Endothelial cell of umbilical vein (primary cell): ENCODE data around the gene NPM1. TPM values are rescaled to one million over a fixed set of nuclear protein-coding genes. Genes with fewer than 3 reads are reported as not detected.

Experiments
- BruUV-seq: library from RNA; stranded (reverse); fragments of 400-500 nt; replicated peaks from 2 replicates; lab custom pipeline; 2021; lab: Mats Ljungman, UMichigan
- CTCF ChIA-PET: fragments of 300-600, 350-600 bp; sonication (Branson Sonifier 250); formaldehyde crosslinking; loops from one replicate; lab custom pipeline; 2021; ENCODE audit warnings: antibody characterized with exemption, inconsistent platforms; lab: Charles Lee
- POLR2A ChIA-PET: fragments of 300-600, 350-600 bp; sonication (Branson Sonifier 250); formaldehyde crosslinking; loops from one replicate; lab custom pipeline; 2021; ENCODE audit warnings: antibody characterized with exemption, inconsistent platforms; lab: Charles Lee
- DNase-seq: peaks from one replicate; pipeline ENCODE4 v3.0.0-alpha.2; 2011; ENCODE audit warnings: low read depth, low spot score
- FAIRE-seq: peaks from 2 replicates; lab custom pipeline; 2011; peaks lifted over from hg19 to GRCh38; lab: Jason Lieb, UNC
- H2AFZ ChIP-seq: 2 replicates; pipeline ENCODE4 v1.6.0; 2012; ENCODE audit warnings: low read depth, low read length, control low read depth, inconsistent platforms
- H3K27ac ChIP-seq: 2 replicates; pipeline ENCODE4 v1.5.1; 2011; ENCODE audit warnings: low read depth, mild to moderate bottlenecking, control low read depth, low read length, moderate library complexity; ENCODE audit not compliant: insufficient read depth
- H3K27me3 ChIP-seq, 2 experiments: 2 replicates each; pipeline versions ENCODE4 v1.6.0 to v1.6.1; 2011; ENCODE audit warnings: low read length in 2 of 2, mixed read lengths in 1 of 2; ENCODE audit not compliant: control insufficient read depth in 2 of 2, insufficient read depth in 2 of 2
- H3K36me3 ChIP-seq, 2 experiments: 2 replicates in 1 of 2; 3 replicates in 1 of 2; pipeline ENCODE4 v1.5.1; 2011; ENCODE audit warnings: low read length in 2 of 2, mild to moderate bottlenecking in 1 of 2, moderate library complexity in 1 of 2; ENCODE audit not compliant: control insufficient read depth in 2 of 2, insufficient read depth in 2 of 2; ENCODE audit errors: extremely low read depth in 1 of 2
- H3K4me1 ChIP-seq: 3 replicates; pipeline ENCODE4 v1.5.1; 2011; ENCODE audit warnings: mild to moderate bottlenecking, low read length; ENCODE audit not compliant: control insufficient read depth, insufficient read depth; ENCODE audit errors: extremely low read depth
- H3K4me2 ChIP-seq: 2 replicates; pipeline ENCODE4 v1.6.1; 2011; ENCODE audit warnings: low read length, control low read depth, mixed read lengths; ENCODE audit not compliant: insufficient read depth
- H3K4me3 ChIP-seq, 3 experiments: fragments of 200-600 bp in 1 of 3; sonication (generic), shearing (Covaris generic) in 1 of 3; replicated peaks in 1 of 3; 2 replicates each; pipeline ENCODE4 v1.5.1; 2011 to 2016; ENCODE audit warnings: control low read depth in 3 of 3, low read length in 3 of 3, mild to moderate bottlenecking in 2 of 3, inconsistent platforms in 1 of 3, low read depth in 1 of 3, moderate library complexity in 1 of 3; ENCODE audit not compliant: insufficient read depth in 1 of 3
- H3K79me2 ChIP-seq: 2 replicates; pipeline ENCODE4 v1.6.0; 2012; ENCODE audit warnings: low read length, inconsistent platforms; ENCODE audit not compliant: control insufficient read depth, insufficient read depth
- H3K9ac ChIP-seq: replicated peaks from 2 replicates; pipeline ENCODE3; 2011; ENCODE audit warnings: low read length, control low read depth; ENCODE audit not compliant: insufficient read depth; ENCODE audit errors: extremely low read depth
- H3K9me1 ChIP-seq: replicated peaks from 3 replicates; pipeline ENCODE4 v1.6.0; 2011; ENCODE audit warnings: mild to moderate bottlenecking, low read length; ENCODE audit not compliant: control insufficient read depth, insufficient read depth; ENCODE audit errors: extremely low read depth
- H3K9me3 ChIP-seq: replicated peaks from 2 replicates; pipeline ENCODE4 v1.5.1; 2012; ENCODE audit warnings: low read length, inconsistent platforms; ENCODE audit not compliant: control insufficient read depth, insufficient read depth
- H4K20me1 ChIP-seq: replicated peaks from 2 replicates; pipeline ENCODE3; 2011; ENCODE audit warnings: mild to moderate bottlenecking, low read length; ENCODE audit not compliant: control insufficient read depth, insufficient read depth; ENCODE audit errors: extremely low read depth
- CTCF ChIP-seq, 2 donors: IDR thresholded peaks; 1 replicate in 1 of 2; 2 replicates in 1 of 2; pipeline ENCODE4 v1.5.1; 2011; ENCODE audit warnings: low read length in 2 of 2, mild to moderate bottlenecking in 2 of 2, moderate library complexity in 2 of 2, control low read depth in 1 of 2, inconsistent platforms in 1 of 2, low read depth in 1 of 2; ENCODE audit not compliant: insufficient read depth in 1 of 2; ENCODE audit errors: extremely low read depth in 1 of 2
- EZH2 ChIP-seq: IDR thresholded peaks from 2 replicates; pipeline ENCODE4 v1.6.1; 2012; ENCODE audit warnings: borderline replicate concordance, low read depth, mild to moderate bottlenecking, moderate library complexity, low read length, inconsistent platforms; ENCODE audit not compliant: severe bottlenecking
- FOS ChIP-seq: IDR thresholded peaks from 2 replicates; pipeline ENCODE4 v1.6.1; 2011; ENCODE audit warnings: mild to moderate bottlenecking, low read length, moderate library complexity, borderline replicate concordance; ENCODE audit not compliant: insufficient read depth
- GATA2 ChIP-seq: IDR thresholded peaks from 2 replicates; pipeline ENCODE4 v1.7.0; 2011; ENCODE audit warnings: low read depth, mild to moderate bottlenecking, moderate library complexity, mixed read lengths, low read length; ENCODE audit not compliant: insufficient read length, insufficient read depth
- JUN ChIP-seq: IDR thresholded peaks from 2 replicates; pipeline ENCODE4 v1.6.1; 2011; ENCODE audit warnings: borderline replicate concordance, low read depth; ENCODE audit not compliant: insufficient read length, insufficient read depth
- MAX ChIP-seq: IDR thresholded peaks from 2 replicates; pipeline ENCODE4 v1.6.1; 2011; ENCODE audit not compliant: insufficient read depth, insufficient read length
- MYC ChIP-seq: IDR thresholded peaks from one replicate; pipeline ENCODE4 v1.6.1; 2011; ENCODE audit warnings: mild to moderate bottlenecking, low read depth, low read length
- POLR2A ChIP-seq: IDR thresholded peaks from 2 replicates; pipeline ENCODE4 v1.6.1; 2012; ENCODE audit warnings: low read depth, mild to moderate bottlenecking, control low read depth, low read length
- POLR2AphosphoS5 ChIP-seq: IDR thresholded peaks from 2 replicates; pipeline ENCODE4 v1.6.1; 2012; ENCODE audit warnings: low read depth, mild to moderate bottlenecking, control low read depth, low read length, moderate library complexity; ENCODE audit not compliant: insufficient read depth
- dilution Hi-C: fragments of 300-500 bp; cut with MboI; formaldehyde crosslinking; loops from one replicate; pipeline ENCODE4 v1.15.0; 2019; ENCODE audit warnings: low sequenced_read_pairs; ENCODE audit not compliant: extremely low pct_ligation_motif_present
- intact Hi-C: fragments of 100-400 bp; cut with micrococcal nuclease; formaldehyde crosslinking; loops from one replicate; pipeline ENCODE4 v1.10.0; 2022
- polyA plus RNA-seq, 4 experiments: library from polyadenylated mRNA; depleted of rRNA in 3 of 4; stranded (reverse) in 3 of 4; unstranded in 1 of 4; fragments of >200 nt; gene quantifications; 2 replicates each; pipeline versions ENCODE4 v1.2.1 to v1.2.3, GENCODE V29; 2011 to 2012; ENCODE audit warnings: missing spikeins in 1 of 4
- total RNA-seq: library from RNA; stranded (reverse); gene quantifications from 2 replicates; pipeline ENCODE4 v1.2.3, GENCODE V29; 2021

NPM1 gene
- total and polyA plus RNA-seq, 2 donors (not counting 3 experiments of a cell fraction or from before 2014, with no cell fraction given): 618 to 1,695 TPM

GRCh38 chr5:171447226-171447625 is 59.6 kb downstream of the NPM1 start:
- H3K27me3 ChIP-seq: no peaks in the 10 kb centered on the region
- H3K4me2 ChIP-seq: no peak overlapping the region
- H3K4me1 ChIP-seq: peaks cover 15% of the 10 kb centered on the region
- no peak overlapping the region for H3K27ac ChIP-seq
- H3K9me1 ChIP-seq: no peaks in the 10 kb centered on the region
- ChIA-PET CTCF (interaction anchor here (1.0 kb wide), 1 partner anchor 28 kb away, joined by 3 read pairs; the partner anchor contains the start of gene FGF18), POLR2A (interaction anchor here (0.7 kb wide), 1 partner anchor 73 kb away, joined by 4 read pairs; no protein-coding TSS in a partner anchor)
- H4K20me1 ChIP-seq: no peaks in the 10 kb centered on the region
- no peak overlapping the region for H3K4me3 ChIP-seq
- no peaks in the 10 kb centered on the region for H3K9me3 ChIP-seq
- dilution Hi-C loops: no loop called here
- H3K9ac ChIP-seq: no peak overlapping the region
- H2AFZ ChIP-seq: no peak overlapping the region
- no peak for FAIRE-seq
- intact Hi-C loops: no loop called here
- BruUV-seq: no TSS peak
- TF ChIP-seq MAX: no peak
- no peak for TF ChIP-seq POLR2A
- no peak for TF ChIP-seq EZH2
- no peak for TF ChIP-seq CTCF (IDR thresholded peaks at IDR 0.05; ENCODE audit: extremely low read depth in 1 of 2, insufficient read depth in 1 of 2, low read depth in 1 of 2, low read length in 2 of 2)
- no peak for TF ChIP-seq GATA2
- no peaks in the 10 kb centered on the region for H3K79me2 ChIP-seq
- no peaks in the 10 kb centered on the region for H3K36me3 ChIP-seq
- no peak for DNase-seq

- DNase-seq (no peak), FAIRE-seq (no peak)
- H3K36me3 ChIP-seq: no peaks in the 10 kb centered on the region
- no peaks in the 10 kb centered on the region for H3K79me2 ChIP-seq
- no peaks in the 10 kb centered on the region for H4K20me1 ChIP-seq
- no peaks in the 10 kb centered on the region for H3K27me3 ChIP-seq
- no peaks in the 10 kb centered on the region for H3K9me3 ChIP-seq
- no peak for TF ChIP-seq POLR2A
- TF ChIP-seq GATA2: no peak
- no peak for TF ChIP-seq JUN
- no peak for TF ChIP-seq FOS
- no peak for TF ChIP-seq MYC
- no peak for TF ChIP-seq MAX
- no peak for TF ChIP-seq EZH2
- TF ChIP-seq CTCF (IDR thresholded peaks at IDR 0.05; ENCODE audit: extremely low read depth in 1 of 2, insufficient read depth in 1 of 2, low read depth in 1 of 2, low read length in 2 of 2): no peak
- TF ChIP-seq POLR2AphosphoS5: no peak
- no peak overlapping the region for H3K4me2 ChIP-seq
- intact Hi-C loops: no loop called here
- no peaks in the 10 kb centered on the region for H3K9me1 ChIP-seq
- dilution Hi-C loops: no loop called here
- no peak overlapping the region for H2AFZ ChIP-seq
- no TSS peak for BruUV-seq
- ChIA-PET CTCF (interaction anchor here (1.0 to 2.0 kb wide), 2 partner anchors 21 to 30 kb away, joined by 4 to 5 read pairs; partner anchors contain the start of gene FGF18), POLR2A (no interaction called here)
- H3K4me1 ChIP-seq: peaks cover 15% of the 10 kb centered on the region
- H3K4me3 ChIP-seq: no peak overlapping the region
- H3K27ac ChIP-seq: no peak overlapping the region
- no peak overlapping the region for H3K9ac ChIP-seq
These were observed 61.8 kb downstream of the NPM1 start for GRCh38 chr5:171449426-171449825.
